GM23338 (cell line): ENCODE measurements around the gene S100A16. TPM values are rescaled to one million over a fixed set of nuclear protein-coding genes. Genes with fewer than 3 reads are reported as not detected.

Source experiments
- ATAC-seq: fragments of 200-7000 bp; cut with Tn5 transposase; 3 replicates; pipeline ENCODE4 v1.9.1; 2020
- DNase-seq: peaks from one replicate; pipeline ENCODE4 v3.0.0-alpha.2; 2015; ENCODE audit warnings: low spot score
- H2AFZ ChIP-seq: fragments of 200-600 bp; sonication (generic); 2 replicates; pipeline ENCODE4 v1.8.0; 2016; ENCODE audit warnings: antibody characterized with exemption, mild to moderate bottlenecking, moderate library complexity
- H3F3A ChIP-seq: fragments of 200-600 bp; sonication (generic); replicated peaks from 2 replicates; pipeline ENCODE4 v1.8.0; 2017; ENCODE audit warnings: antibody characterized with exemption, mixed run types, low read depth
- H3K27ac ChIP-seq: fragments of 200-600 bp; sonication (generic); 2 replicates; pipeline ENCODE4 v1.6.1; 2016; ENCODE audit warnings: low read depth
- H3K27me3 ChIP-seq: fragments of 200-600 bp; sonication (generic); 2 replicates; pipeline ENCODE4 v1.8.0; 2016; ENCODE audit warnings: mild to moderate bottlenecking, mixed run types, moderate library complexity; ENCODE audit not compliant: insufficient read depth
- H3K36me3 ChIP-seq: fragments of 200-600 bp; sonication (generic); 2 replicates; pipeline ENCODE4 v1.8.0; 2016; ENCODE audit warnings: mild to moderate bottlenecking; ENCODE audit not compliant: insufficient read depth
- H3K4me1 ChIP-seq: fragments of 200-600 bp; sonication (generic); 2 replicates; pipeline ENCODE4 v1.8.0; 2016; ENCODE audit warnings: mild to moderate bottlenecking, moderate library complexity; ENCODE audit not compliant: insufficient read depth
- H3K4me2 ChIP-seq: fragments of 200-600 bp; sonication (generic); 2 replicates; pipeline ENCODE4 v1.7.1; 2017; ENCODE audit warnings: mixed run types
- H3K4me3 ChIP-seq: fragments of 200-600 bp; sonication (generic); 2 replicates; pipeline ENCODE4 v1.6.1; 2016; ENCODE audit warnings: mixed run types
- H3K79me2 ChIP-seq: fragments of 200-600 bp; sonication (generic); replicated peaks from 2 replicates; pipeline ENCODE4 v1.8.0; 2017; ENCODE audit warnings: mild to moderate bottlenecking; ENCODE audit not compliant: insufficient read depth
- H3K9me2 ChIP-seq: fragments of 200-600 bp; sonication (generic); 2 replicates; pipeline ENCODE4 v1.8.0; 2017; ENCODE audit not compliant: insufficient read depth
- H4K20me1 ChIP-seq: fragments of 200-600 bp; sonication (generic); replicated peaks from 2 replicates; pipeline ENCODE4 v1.8.0; 2017; ENCODE audit warnings: mild to moderate bottlenecking; ENCODE audit not compliant: insufficient read depth
- H3K27ac Mint-ChIP-seq: 2 replicates; pipeline ENCODE4 v1.8.0; 2020; ENCODE audit warnings: inconsistent platforms, mild to moderate bottlenecking, moderate library complexity, mixed read lengths
- H3K27me3 Mint-ChIP-seq: 3 replicates; pipeline ENCODE4 v1.8.0; 2022; ENCODE audit warnings: low read depth, mild to moderate bottlenecking, moderate library complexity, mixed read lengths, inconsistent platforms; ENCODE audit not compliant: insufficient read depth, poor library complexity
- H3K36me3 Mint-ChIP-seq: 3 replicates; pipeline ENCODE4 v1.8.0; 2021; ENCODE audit warnings: low read depth, mild to moderate bottlenecking, inconsistent platforms, moderate library complexity, mixed read lengths
- H3K4me1 Mint-ChIP-seq: 3 replicates; pipeline ENCODE4 v1.8.0; 2020; ENCODE audit warnings: mild to moderate bottlenecking, inconsistent platforms, mixed read lengths
- H3K4me3 Mint-ChIP-seq: 3 replicates; pipeline ENCODE4 v1.8.0; 2021; ENCODE audit warnings: moderate library complexity, mild to moderate bottlenecking, inconsistent platforms, mixed read lengths
- H3K9me3 Mint-ChIP-seq: 3 replicates; pipeline ENCODE4 v1.8.0; 2020; ENCODE audit warnings: moderate library complexity, mild to moderate bottlenecking, inconsistent platforms, mixed read lengths
- CREB1 ChIP-seq: fragments of 250-450 bp; sonication (Bioruptor Pico); IDR thresholded peaks from 2 replicates; pipeline ENCODE4 v1.5.0; 2020; ENCODE audit warnings: low read depth, mild to moderate bottlenecking, moderate library complexity
- ETS1 ChIP-seq: IDR thresholded peaks from 2 replicates; pipeline ENCODE4 v1.6.1; 2016; ENCODE audit warnings: antibody characterized with exemption
- EZH2 ChIP-seq: fragments of 200-600 bp; sonication (generic); IDR thresholded peaks from one replicate; pipeline ENCODE4 v1.8.0; 2017; ENCODE audit warnings: antibody characterized with exemption, mild to moderate bottlenecking, low read depth; ENCODE audit not compliant: unreplicated experiment
- EZH2phosphoT487 ChIP-seq: fragments of 200-600 bp; sonication (generic); IDR thresholded peaks from one replicate; pipeline ENCODE4 v1.8.1; 2018; ENCODE audit warnings: antibody characterized with exemption; ENCODE audit not compliant: unreplicated experiment
- JUNB ChIP-seq: IDR thresholded peaks from one replicate; pipeline ENCODE4 v1.6.1; 2016; ENCODE audit warnings: antibody characterized with exemption; ENCODE audit not compliant: unreplicated experiment
- NANOG ChIP-seq: IDR thresholded peaks from 2 replicates; pipeline ENCODE4 v1.6.1; 2016; ENCODE audit warnings: antibody characterized with exemption, borderline replicate concordance
- POLR2AphosphoS5 ChIP-seq: IDR thresholded peaks from 2 replicates; pipeline ENCODE4 v1.6.1; 2016; ENCODE audit warnings: antibody characterized with exemption, low read depth
- REST ChIP-seq: IDR thresholded peaks from one replicate; pipeline ENCODE4 v1.6.1; 2018; ENCODE audit warnings: antibody characterized with exemption; ENCODE audit not compliant: unreplicated experiment
- STAT1 ChIP-seq: IDR thresholded peaks from one replicate; pipeline ENCODE4 v1.6.1; 2016; ENCODE audit warnings: antibody characterized with exemption; ENCODE audit not compliant: unreplicated experiment
- ZNF114 ChIP-seq: fragments of 250-450 bp; sonication (Bioruptor Pico); IDR thresholded peaks from 2 replicates; pipeline ENCODE4 v1.5.0; 2020; ENCODE audit warnings: mild to moderate bottlenecking, moderate library complexity
- ZNF331 ChIP-seq: fragments of 250-450 bp; sonication (Bioruptor Pico); IDR thresholded peaks from 2 replicates; pipeline ENCODE4 v1.5.0; 2020; ENCODE audit warnings: low read depth, mild to moderate bottlenecking, moderate library complexity
- polyA plus RNA-seq: library from polyadenylated mRNA; unstranded; fragments of >200 nt; fragmentation: Nextera tagmentation; extraction: Ambion mirVana; gene quantifications from 2 replicates; pipeline ENCODE4 v1.2.1, GENCODE V29; 2016
- total RNA-seq: library from RNA; depleted of rRNA; stranded (reverse); fragments of >200 nt; shearing (Covaris generic); gene quantifications from 2 replicates; pipeline ENCODE4 v1.2.3, GENCODE V29; 2014
- TF ChIP-seq, protein P1 (sequence below): fragments of 250-450 bp; sonication (Bioruptor Pico); IDR thresholded peaks from 2 replicates; pipeline ENCODE4 v1.5.0; 2020; ENCODE audit warnings: mild to moderate bottlenecking, moderate library complexity
- TF ChIP-seq, protein P2 (sequence below), 2 experiments: fragments of 200-600 bp in 1 of 2; sonication (generic) in 1 of 2; conservative IDR thresholded peaks; 2 replicates each; pipeline versions ENCODE4 v1.5.1 to v1.6.1; 2016 to 2017; ENCODE audit warnings: antibody characterized with exemption in 2 of 2, low read depth in 2 of 2, mild to moderate bottlenecking in 2 of 2, moderate library complexity in 1 of 2

S100A16 gene
- total and polyA plus RNA-seq, 2 experiments from 2014 or later: 13.0 to 20.4 TPM

GRCh38 chr1:153592748-153593147 lies 20.2 kb downstream of the S100A16 start:
- no peaks in the 10 kb centered on the region for H3K9me3 Mint-ChIP-seq
- no peaks in the 10 kb centered on the region for H4K20me1 ChIP-seq
- H3F3A ChIP-seq: 0 out of 2 replicates have a peak, but pooled peaks cover 3% of the 10 kb centered on the region
- no peaks in the 10 kb centered on the region for H3K36me3 Mint-ChIP-seq
- no peak overlapping the region for H3K4me3 ChIP-seq
- H3K27ac Mint-ChIP-seq: no peak overlapping the region
- no peaks in the 10 kb centered on the region for H3K36me3 ChIP-seq
- H3K27me3 ChIP-seq: no peaks in the 10 kb centered on the region
- no peak overlapping the region for H3K4me2 ChIP-seq
- H3K9me2 ChIP-seq: no peaks in the 10 kb centered on the region
- H3K4me1 ChIP-seq: peaks cover 6% of the 10 kb centered on the region; the same call in 1 of the 2 replicates
- H3K27ac ChIP-seq: no peak overlapping the region
- peaks cover 5% of the 10 kb centered on the region for H3K27me3 Mint-ChIP-seq
- H3K79me2 ChIP-seq: no peaks in the 10 kb centered on the region
- TF ChIP-seq, protein P1, sequence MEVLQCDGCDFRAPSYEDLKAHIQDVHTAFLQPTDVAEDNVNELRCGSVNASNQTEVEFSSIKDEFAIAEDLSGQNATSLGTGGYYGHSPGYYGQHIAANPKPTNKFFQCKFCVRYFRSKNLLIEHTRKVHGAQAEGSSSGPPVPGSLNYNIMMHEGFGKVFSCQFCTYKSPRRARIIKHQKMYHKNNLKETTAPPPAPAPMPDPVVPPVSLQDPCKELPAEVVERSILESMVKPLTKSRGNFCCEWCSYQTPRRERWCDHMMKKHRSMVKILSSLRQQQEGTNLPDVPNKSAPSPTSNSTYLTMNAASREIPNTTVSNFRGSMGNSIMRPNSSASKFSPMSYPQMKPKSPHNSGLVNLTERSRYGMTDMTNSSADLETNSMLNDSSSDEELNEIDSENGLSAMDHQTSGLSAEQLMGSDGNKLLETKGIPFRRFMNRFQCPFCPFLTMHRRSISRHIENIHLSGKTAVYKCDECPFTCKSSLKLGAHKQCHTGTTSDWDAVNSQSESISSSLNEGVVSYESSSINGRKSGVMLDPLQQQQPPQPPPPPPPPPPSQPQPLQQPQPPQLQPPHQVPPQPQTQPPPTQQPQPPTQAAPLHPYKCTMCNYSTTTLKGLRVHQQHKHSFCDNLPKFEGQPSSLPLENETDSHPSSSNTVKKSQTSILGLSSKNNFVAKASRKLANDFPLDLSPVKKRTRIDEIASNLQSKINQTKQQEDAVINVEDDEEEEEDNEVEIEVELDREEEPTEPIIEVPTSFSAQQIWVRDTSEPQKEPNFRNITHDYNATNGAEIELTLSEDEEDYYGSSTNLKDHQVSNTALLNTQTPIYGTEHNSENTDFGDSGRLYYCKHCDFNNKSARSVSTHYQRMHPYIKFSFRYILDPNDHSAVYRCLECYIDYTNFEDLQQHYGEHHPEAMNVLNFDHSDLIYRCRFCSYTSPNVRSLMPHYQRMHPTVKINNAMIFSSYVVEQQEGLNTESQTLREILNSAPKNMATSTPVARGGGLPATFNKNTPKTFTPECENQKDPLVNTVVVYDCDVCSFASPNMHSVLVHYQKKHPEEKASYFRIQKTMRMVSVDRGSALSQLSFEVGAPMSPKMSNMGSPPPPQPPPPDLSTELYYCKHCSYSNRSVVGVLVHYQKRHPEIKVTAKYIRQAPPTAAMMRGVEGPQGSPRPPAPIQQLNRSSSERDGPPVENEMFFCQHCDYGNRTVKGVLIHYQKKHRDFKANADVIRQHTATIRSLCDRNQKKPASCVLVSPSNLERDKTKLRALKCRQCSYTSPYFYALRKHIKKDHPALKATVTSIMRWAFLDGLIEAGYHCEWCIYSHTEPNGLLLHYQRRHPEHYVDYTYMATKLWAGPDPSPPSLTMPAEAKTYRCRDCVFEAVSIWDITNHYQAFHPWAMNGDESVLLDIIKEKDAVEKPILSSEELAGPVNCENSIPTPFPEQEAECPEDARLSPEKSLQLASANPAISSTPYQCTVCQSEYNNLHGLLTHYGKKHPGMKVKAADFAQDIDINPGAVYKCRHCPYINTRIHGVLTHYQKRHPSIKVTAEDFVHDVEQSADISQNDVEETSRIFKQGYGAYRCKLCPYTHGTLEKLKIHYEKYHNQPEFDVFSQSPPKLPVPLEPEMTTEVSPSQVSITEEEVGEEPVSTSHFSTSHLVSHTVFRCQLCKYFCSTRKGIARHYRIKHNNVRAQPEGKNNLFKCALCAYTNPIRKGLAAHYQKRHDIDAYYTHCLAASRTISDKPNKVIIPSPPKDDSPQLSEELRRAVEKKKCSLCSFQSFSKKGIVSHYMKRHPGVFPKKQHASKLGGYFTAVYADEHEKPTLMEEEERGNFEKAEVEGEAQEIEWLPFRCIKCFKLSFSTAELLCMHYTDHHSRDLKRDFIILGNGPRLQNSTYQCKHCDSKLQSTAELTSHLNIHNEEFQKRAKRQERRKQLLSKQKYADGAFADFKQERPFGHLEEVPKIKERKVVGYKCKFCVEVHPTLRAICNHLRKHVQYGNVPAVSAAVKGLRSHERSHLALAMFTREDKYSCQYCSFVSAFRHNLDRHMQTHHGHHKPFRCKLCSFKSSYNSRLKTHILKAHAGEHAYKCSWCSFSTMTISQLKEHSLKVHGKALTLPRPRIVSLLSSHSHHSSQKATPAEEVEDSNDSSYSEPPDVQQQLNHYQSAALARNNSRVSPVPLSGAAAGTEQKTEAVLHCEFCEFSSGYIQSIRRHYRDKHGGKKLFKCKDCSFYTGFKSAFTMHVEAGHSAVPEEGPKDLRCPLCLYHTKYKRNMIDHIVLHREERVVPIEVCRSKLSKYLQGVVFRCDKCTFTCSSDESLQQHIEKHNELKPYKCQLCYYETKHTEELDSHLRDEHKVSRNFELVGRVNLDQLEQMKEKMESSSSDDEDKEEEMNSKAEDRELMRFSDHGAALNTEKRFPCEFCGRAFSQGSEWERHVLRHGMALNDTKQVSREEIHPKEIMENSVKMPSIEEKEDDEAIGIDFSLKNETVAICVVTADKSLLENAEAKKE: no peak
- TF ChIP-seq JUNB (no peak), REST (no peak), POLR2AphosphoS5 (no peak), ETS1 (no peak), STAT1 (no peak), EZH2phosphoT487 (no peak), EZH2 (no peak), ZNF331 (CRISPR knock-in tag) (no peak), NANOG (no peak), CREB1 (CRISPR knock-in tag) (no peak), ZNF114 (CRISPR knock-in tag) (no peak)
- TF ChIP-seq, protein P2, sequence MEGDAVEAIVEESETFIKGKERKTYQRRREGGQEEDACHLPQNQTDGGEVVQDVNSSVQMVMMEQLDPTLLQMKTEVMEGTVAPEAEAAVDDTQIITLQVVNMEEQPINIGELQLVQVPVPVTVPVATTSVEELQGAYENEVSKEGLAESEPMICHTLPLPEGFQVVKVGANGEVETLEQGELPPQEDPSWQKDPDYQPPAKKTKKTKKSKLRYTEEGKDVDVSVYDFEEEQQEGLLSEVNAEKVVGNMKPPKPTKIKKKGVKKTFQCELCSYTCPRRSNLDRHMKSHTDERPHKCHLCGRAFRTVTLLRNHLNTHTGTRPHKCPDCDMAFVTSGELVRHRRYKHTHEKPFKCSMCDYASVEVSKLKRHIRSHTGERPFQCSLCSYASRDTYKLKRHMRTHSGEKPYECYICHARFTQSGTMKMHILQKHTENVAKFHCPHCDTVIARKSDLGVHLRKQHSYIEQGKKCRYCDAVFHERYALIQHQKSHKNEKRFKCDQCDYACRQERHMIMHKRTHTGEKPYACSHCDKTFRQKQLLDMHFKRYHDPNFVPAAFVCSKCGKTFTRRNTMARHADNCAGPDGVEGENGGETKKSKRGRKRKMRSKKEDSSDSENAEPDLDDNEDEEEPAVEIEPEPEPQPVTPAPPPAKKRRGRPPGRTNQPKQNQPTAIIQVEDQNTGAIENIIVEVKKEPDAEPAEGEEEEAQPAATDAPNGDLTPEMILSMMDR (conservative IDR thresholded peaks at IDR 0.05; ENCODE audit: low read depth in 2 of 2): no peak
- no peak for ATAC-seq
- H2AFZ ChIP-seq: peak overlapping the region; percentile 2; the same call in 1 of the 2 replicates
- H3K4me3 Mint-ChIP-seq: no peak overlapping the region
- no peak for DNase-seq
- H3K4me1 Mint-ChIP-seq: peaks cover 8% of the 10 kb centered on the region
